ENCODE results near the gene LCN6.
"Not testable (repeated sequence)": the region's sequence is repeated elsewhere in the genome, so short reads cannot be mapped to it uniquely, and the experiment has no call there.

LCN6 gene

GRCh38 chr9:136723989-136724388, 24.3 kb downstream of the LCN6 start:
- ATAC-seq (no peak), DNase-seq (no peak)

GRCh38 chr9:136723362-136723976, 24.9 kb downstream of the LCN6 start:
- ATAC-seq (no peak), DNase-seq (no peak)

GRCh38 chr9:136722969-136723356, 25.4 kb downstream of the LCN6 start:
- no peak for DNase-seq
- peak; percentile 5 for ATAC-seq

- ATAC-seq (no peak), DNase-seq (no peak)
These were observed 26.0 kb downstream of the LCN6 start for GRCh38 chr9:136722093-136722968.

GRCh38 chr9:136721339-136722092, 26.8 kb downstream of the LCN6 start:
- no peak for ATAC-seq
- DNase-seq: no peak

- no peak for ATAC-seq
These were observed 27.4 kb downstream of the LCN6 start for GRCh38 chr9:136720898-136721338.

GRCh38 chr9:136720251-136720897, 28.0 kb downstream of the LCN6 start:
- DNase-seq: no peak
- no peak for ATAC-seq

More at GRCh38 chr9:136720898-136721338, 27.4 kb downstream of the LCN6 start:
- no peak for DNase-seq

GRCh38 chr9:136719195-136719880, 29.0 kb downstream of the LCN6 start:
- ATAC-seq (peak; percentile 12), DNase-seq (peak; percentile 43)

- ATAC-seq: no peak
- no peak for DNase-seq
These were observed 29.8 kb downstream of the LCN6 start for GRCh38 chr9:136718345-136719194.

GRCh38 chr9:136717399-136717798, 30.9 kb downstream of the LCN6 start:
- DNase-seq (no peak), ATAC-seq (no peak)

GRCh38 chr9:136714893-136715274, 33.4 kb downstream of the LCN6 start:
- ATAC-seq (no peak), DNase-seq (no peak)

- DNase-seq (no peak), ATAC-seq (no peak)
These were observed 34.0 kb downstream of the LCN6 start for GRCh38 chr9:136714096-136714892.

- DNase-seq (no peak), ATAC-seq (no peak)
These were observed 34.8 kb downstream of the LCN6 start for GRCh38 chr9:136713550-136713949.

GRCh38 chr9:136712690-136713544, 35.4 kb downstream of the LCN6 start:
- no peak for ATAC-seq

GRCh38 chr9:136711751-136712689, 36.3 kb downstream of the LCN6 start, which contains the start of gene DIPK1B:
Gene DIPK1B, plus strand, starts transcription at chr9:136712572. Its CDS starts 94 bp downstream, at chr9:136712666.
- DNase-seq: no peak
- ATAC-seq: no peak

More at GRCh38 chr9:136712690-136713544, 35.4 kb downstream of the LCN6 start:
- no peak for DNase-seq

GRCh38 chr9:136711219-136711648, 37.1 kb downstream of the LCN6 start:
- not testable (repeated sequence) for DNase-seq

GRCh38 chr9:136710543-136710942, 37.8 kb downstream of the LCN6 start:
- no peak for ATAC-seq
- DNase-seq: no peak

More at GRCh38 chr9:136711219-136711648, 37.1 kb downstream of the LCN6 start:
- ATAC-seq: not testable (repeated sequence)

Measured in stimulated activated naive CD8-positive, alpha-beta T cell treated with anti-CD3 and anti-CD28 coated beads, Interleukin-15, Interleukin-2, amounts not matched to agents 100 U/mL and 50 U/mL, for 24 hours (primary cell).